Thyroid gland (tissue), 4 donors: ENCODE measurements around the gene HOXB7. TPM values are rescaled to one million over a fixed set of nuclear protein-coding genes. Genes with fewer than 3 reads are reported as not detected.

ENCODE experiments used
- DNase-seq, 2 donors: peaks; one replicate each; pipeline ENCODE4 v3.0.0-alpha.2; 2019
- H3K27ac ChIP-seq, 3 donors: fragments of 200-600 bp; sonication (generic); 1 replicate in 2 of 3; 2 replicates in 1 of 3; pipeline ENCODE4 v1.5.1; 2016 to 2019; ENCODE audit warnings: mild to moderate bottlenecking in 1 of 3, moderate library complexity in 1 of 3
- H3K27me3 ChIP-seq: fragments of 200-600 bp; sonication (generic); one replicate; pipeline ENCODE4 v1.5.1; 2019
- H3K36me3 ChIP-seq, 2 donors: fragments of 200-600 bp; sonication (generic); one replicate each; pipeline ENCODE4 v1.5.1; 2016 to 2019
- H3K4me1 ChIP-seq, 2 donors: fragments of 200-600 bp; sonication (generic); one replicate each; pipeline ENCODE4 v1.5.1; 2017 to 2019
- H3K4me3 ChIP-seq, 3 donors: fragments of 200-600 bp; sonication (generic); replicated peaks in 1 of 3; 1 replicate in 2 of 3; 2 replicates in 1 of 3; pipeline ENCODE4 v1.5.1; 2016; ENCODE audit warnings: mild to moderate bottlenecking in 1 of 3
- H3K9me3 ChIP-seq: fragments of 200-600 bp; sonication (generic); one replicate; pipeline ENCODE4 v1.5.1; 2017
- CTCF ChIP-seq, 6 experiments: fragments of 200-600 bp in 3 of 6; fragments of 450-650 bp in 3 of 6; sonication (generic) in 3 of 6; IDR thresholded peaks; one replicate each; pipeline ENCODE4 v1.5.1; 2016 to 2019; ENCODE audit warnings: antibody characterized with exemption in 6 of 6, mild to moderate bottlenecking in 2 of 6, inconsistent platforms in 1 of 6, moderate library complexity in 1 of 6
- POLR2A ChIP-seq, 2 donors: fragments of 450-650 bp; IDR thresholded peaks; one replicate each; pipeline ENCODE4 v1.6.1; 2017; ENCODE audit warnings: antibody characterized with exemption in 2 of 2, mild to moderate bottlenecking in 2 of 2, moderate library complexity in 1 of 2
- WGBS, 2 donors: methylation state at CpG; one replicate each; pipeline ENCODE4 v1.1.5; 2017; 5-methylcytosine and 5-hydroxymethylcytosine counted together
- intact Hi-C: fragments of 100-400 bp; cut with DNase I; formaldehyde crosslinking; loops from one replicate; pipeline ENCODE4 v1.15.1; 2023
- total RNA-seq, 4 donors: library from RNA; depleted of rRNA; stranded (reverse); fragments of >200 nt; gene quantifications; one replicate each; pipeline ENCODE4 v1.2.3, GENCODE V29; 2016

HOXB7 gene
- total RNA-seq, 4 donors from 2014 or later, result 1.0 to 2.8 (median 1.3) TPM; not detected in 1

DNA sequence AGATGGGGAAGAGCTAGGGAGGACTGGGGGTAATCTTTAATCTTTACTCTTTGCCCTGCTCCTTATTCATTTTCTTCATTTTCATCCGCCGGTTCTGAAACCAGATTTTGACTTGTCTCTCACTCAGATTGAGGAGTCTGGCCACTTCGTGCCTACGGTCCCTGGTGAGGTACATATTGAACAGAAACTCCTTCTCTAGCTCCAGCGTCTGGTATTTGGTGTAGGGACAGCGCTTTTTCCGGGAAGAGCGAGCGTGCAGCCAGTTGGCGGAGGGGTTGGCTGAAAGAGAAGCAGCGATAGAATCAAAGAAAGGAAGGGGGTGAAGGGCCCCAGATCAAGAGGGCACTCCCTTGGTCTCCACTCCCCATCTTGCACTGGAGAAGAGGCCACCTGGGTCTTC is 12.0 kb upstream of the HOXB7 start:
- WGBS, 2 donors, result 20 to 21% methylated on average over 11 of the region's 11 CpGs
- Histone ChIP-seq H3K27ac (no peak overlapping the region), H3K9me3 (no peaks in the 10 kb centered on the region), H3K4me1 (peaks cover 10 to 20% of the 10 kb centered on the region in 2 donors), H3K4me3 (no peak overlapping the region), H3K27me3 (peaks cover 83% of the 10 kb centered on the region), H3K36me3 (no peaks in the 10 kb centered on the region)
- no peak for DNase-seq
- intact Hi-C loops, result no loop called here
- TF ChIP-seq POLR2A (IDR thresholded peaks at IDR 0.05) (no peak), CTCF (IDR thresholded peaks at IDR 0.05) (no peak)

- no peak overlapping the region for H3K4me3 ChIP-seq
- no peak for TF ChIP-seq CTCF (IDR thresholded peaks at IDR 0.05)
- no peak for TF ChIP-seq POLR2A (IDR thresholded peaks at IDR 0.05)
- no peak for DNase-seq
- WGBS, 2 donors, result 18 to 22% methylated on average over 20 to 40 of the region's 41 CpGs
- H3K27me3 ChIP-seq, result peaks cover 82% of the 10 kb centered on the region
- no peaks in the 10 kb centered on the region for H3K36me3 ChIP-seq
- intact Hi-C loops, result no loop called here
- H3K9me3 ChIP-seq, result no peaks in the 10 kb centered on the region
- no peak overlapping the region for H3K27ac ChIP-seq
- peaks cover 10 to 20% of the 10 kb centered on the region in 2 donors for H3K4me1 ChIP-seq
These were observed 10.9 kb upstream of the HOXB7 start for GRCh38 chr17:48621410-48622392.

GRCh38 chr17:48620461-48621139 is 9.8 kb upstream of the HOXB7 start:
- no peak for DNase-seq
- TF ChIP-seq POLR2A (IDR thresholded peaks at IDR 0.05) (no peak), CTCF (IDR thresholded peaks at IDR 0.05) (no peak)
- Histone ChIP-seq H3K4me1 (peaks cover 5 to 9% of the 10 kb centered on the region in 2 donors), H3K27me3 (peaks cover 82% of the 10 kb centered on the region), H3K27ac (no peak overlapping the region), H3K9me3 (no peaks in the 10 kb centered on the region), H3K4me3 (no peak overlapping the region), H3K36me3 (no peaks in the 10 kb centered on the region)
- intact Hi-C loops, result no loop called here
- 16 to 29% methylated on average over 6 of the region's 6 CpGs for WGBS, 2 donors

DNA sequence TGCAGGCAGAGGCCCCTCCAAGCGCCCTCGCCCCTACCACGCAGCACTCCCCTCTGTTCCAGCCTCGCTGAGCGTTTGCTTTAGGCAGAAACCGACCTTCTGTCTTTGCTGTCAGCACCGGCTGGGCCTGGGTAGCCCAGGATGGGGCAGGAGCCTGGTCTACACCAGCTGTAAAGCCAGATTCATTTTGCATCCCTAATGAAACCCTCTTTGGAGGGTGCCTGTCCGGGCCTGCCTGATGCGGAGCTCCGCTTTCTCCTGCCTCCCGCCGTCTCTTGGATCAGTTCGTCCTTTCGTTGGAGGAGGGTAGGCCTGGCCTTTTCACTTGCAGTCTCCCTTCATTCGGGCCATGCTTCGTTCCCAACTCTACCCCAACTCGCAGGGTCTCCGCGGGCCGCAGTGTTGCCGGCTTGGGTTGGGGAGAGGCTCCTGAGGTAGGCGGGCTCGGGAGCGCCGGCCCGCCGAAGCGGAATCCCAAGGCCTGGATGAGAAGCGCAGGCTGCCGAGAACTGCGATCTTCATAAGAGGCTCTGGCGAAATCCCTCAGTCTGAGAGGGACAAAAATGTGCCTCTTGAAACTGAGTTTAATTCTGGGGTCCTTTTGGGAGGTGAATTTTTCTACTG is 9.1 kb upstream of the HOXB7 start:
- peaks cover 84% of the 10 kb centered on the region for H3K27me3 ChIP-seq
- DNase-seq, result no peak
- H3K9me3 ChIP-seq, result no peaks in the 10 kb centered on the region
- intact Hi-C loops, result loop anchor here (10.0 kb wide), 1 partner anchor 285 kb away; no protein-coding TSS in a partner anchor
- TF ChIP-seq POLR2A (IDR thresholded peaks at IDR 0.05) (no peak), CTCF (IDR thresholded peaks at IDR 0.05) (no peak)
- peaks cover 0 to 2% of the 10 kb centered on the region in 2 donors for H3K4me1 ChIP-seq
- no peak overlapping the region for H3K4me3 ChIP-seq
- WGBS, 2 donors, result 16 to 28% methylated on average over 14 to 32 of the region's 32 CpGs
- H3K36me3 ChIP-seq, result no peaks in the 10 kb centered on the region
- H3K27ac ChIP-seq, result no peak overlapping the region
